ENCODE measurements around the gene EDEM1.
"Not testable (repeated sequence)": the region's sequence is repeated elsewhere in the genome, so short reads cannot be mapped to it uniquely, and the experiment has no call there.

The EDEM1 gene

DNA sequence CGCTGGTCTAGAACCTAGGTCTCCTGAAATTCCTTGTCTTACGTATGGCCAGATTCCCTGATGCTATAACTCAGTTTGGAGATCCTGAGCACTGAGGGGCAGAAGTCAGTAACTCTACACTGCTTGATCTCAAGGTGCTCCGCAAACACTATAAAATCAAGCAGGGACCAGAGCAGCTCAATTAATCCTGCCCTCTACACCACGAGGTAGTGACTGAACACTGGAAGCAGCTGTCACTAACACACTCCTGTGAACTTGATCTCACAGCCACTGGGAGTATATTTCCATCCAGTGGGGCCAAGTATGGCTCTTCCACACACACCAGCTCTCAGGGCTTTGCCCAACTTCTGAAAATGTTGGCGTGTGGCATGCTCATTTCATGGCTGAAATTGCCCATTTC lies 51.0 kb downstream of the EDEM1 start:
- DNase-seq: no peak

DNA sequence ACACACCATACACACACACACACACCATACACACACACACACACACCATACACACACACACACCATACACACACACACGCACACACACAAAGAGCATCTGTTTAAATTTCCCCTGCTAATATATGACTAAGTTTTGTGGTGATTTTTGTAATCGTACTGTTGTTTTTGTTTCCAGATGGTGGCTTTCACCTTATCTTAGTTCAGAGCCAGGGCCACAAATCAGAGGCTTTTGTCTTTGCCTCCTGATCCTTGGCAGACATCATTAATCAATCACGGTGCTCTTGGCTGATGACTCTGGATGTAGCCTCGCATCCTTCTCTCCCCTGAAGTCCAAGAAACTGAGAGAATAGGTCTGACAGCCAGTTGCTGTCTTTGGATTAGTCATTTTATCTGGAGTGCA lies 52.1 kb downstream of the EDEM1 start:
- DNase-seq: no peak

DNA sequence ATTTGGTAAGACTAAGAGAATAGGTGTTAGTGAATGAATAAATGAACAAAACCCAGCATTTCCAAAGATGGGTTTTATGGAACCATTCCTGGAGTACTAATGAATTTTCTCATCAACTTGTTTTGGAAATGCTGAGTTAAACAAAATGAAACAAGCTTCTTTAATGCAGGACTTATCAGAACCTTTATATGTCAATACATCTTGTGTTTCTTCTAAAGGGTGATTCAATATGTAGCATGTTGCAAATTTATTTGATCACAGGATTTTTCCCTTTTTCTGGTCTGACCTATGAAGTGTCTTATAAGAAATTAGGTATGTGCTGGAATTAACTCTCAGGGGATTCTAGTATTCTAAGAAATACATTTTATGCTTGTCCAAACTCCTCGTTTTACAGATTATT lies 53.2 kb downstream of the EDEM1 start:
- no peak for DNase-seq

GRCh38 chr3:5242785-5243184 lies 55.3 kb downstream of the EDEM1 start:
- DNase-seq: not testable (repeated sequence)

DNA sequence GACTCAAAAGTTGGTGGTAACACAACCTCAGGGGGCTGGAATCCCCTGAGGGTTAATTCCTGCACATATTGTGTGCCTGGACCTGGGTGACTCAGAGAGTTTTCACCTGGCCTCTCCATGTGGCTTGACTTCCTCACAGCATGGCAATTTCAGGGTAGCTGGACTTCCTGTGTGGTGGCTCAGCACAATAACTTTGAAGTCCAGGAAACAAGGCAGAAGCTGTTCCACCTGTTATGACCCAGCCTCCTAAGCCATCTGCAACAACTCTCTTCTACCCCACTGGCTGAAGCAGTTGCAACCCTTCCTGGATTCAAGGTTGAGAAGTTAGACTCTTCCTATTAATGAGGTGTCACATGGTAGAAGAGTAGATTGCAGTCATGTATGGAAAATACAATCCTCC lies 58.4 kb downstream of the EDEM1 start:
- no peak for DNase-seq

DNA sequence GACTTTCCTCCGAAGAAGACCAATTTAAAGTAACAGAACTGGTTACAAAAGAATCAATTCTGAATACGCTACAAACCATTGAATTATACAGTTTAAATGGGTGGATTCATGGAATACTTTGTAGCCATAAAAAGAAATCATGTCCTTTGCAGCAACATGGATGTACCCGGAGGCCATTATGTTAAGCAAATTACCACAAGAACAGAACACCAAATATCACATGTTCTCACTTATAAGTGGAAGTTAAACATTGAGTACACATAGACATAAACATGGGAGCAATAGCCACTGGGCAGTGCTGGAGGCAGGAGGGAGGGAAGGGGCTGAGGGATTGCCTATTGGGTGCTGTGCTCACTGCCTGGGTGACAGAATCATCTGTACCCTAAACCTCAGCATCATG lies 61.3 kb downstream of the EDEM1 start:
- DNase-seq: no peak

DNA sequence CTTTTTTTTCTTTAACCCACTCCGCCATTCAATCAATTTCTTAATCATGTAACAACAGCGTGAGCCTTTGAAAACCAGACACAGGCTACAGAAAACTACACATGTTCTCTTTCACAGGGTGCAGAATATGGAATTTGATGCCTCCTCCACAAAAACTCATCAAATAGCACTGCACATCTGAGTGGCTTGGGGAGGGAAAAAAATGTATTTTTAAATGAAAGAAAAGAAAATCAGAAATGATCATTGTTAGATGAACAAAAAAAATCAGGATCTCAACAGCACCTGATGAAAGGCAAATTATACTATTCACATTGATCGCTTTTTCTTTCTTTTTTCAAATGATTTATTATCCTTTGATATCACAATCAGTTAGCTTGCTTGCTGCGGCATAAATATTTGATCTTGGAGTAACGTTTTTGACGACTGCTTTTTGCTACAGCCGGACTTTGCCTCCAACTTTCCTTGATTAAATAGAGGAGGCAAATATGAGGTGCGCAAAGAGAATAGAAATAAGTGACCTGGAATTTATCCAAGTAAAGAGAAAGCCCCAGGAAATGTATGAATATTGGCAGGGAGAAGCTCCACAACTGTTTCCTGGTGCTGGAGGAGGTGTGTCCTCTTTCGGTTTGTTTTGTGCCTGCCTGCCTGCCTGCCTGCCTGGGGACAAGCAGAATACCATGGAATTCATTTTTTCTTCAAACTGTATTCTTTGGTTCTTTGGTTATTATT lies 63.1 kb downstream of the EDEM1 start:
- DNase-seq: no peak

- no peak for DNase-seq
These were observed 63.7 kb downstream of the EDEM1 start for GRCh38 chr3:5251196-5251583.

- no peak for DNase-seq
These were observed 64.6 kb downstream of the EDEM1 start for GRCh38 chr3:5252131-5252530.

DNA sequence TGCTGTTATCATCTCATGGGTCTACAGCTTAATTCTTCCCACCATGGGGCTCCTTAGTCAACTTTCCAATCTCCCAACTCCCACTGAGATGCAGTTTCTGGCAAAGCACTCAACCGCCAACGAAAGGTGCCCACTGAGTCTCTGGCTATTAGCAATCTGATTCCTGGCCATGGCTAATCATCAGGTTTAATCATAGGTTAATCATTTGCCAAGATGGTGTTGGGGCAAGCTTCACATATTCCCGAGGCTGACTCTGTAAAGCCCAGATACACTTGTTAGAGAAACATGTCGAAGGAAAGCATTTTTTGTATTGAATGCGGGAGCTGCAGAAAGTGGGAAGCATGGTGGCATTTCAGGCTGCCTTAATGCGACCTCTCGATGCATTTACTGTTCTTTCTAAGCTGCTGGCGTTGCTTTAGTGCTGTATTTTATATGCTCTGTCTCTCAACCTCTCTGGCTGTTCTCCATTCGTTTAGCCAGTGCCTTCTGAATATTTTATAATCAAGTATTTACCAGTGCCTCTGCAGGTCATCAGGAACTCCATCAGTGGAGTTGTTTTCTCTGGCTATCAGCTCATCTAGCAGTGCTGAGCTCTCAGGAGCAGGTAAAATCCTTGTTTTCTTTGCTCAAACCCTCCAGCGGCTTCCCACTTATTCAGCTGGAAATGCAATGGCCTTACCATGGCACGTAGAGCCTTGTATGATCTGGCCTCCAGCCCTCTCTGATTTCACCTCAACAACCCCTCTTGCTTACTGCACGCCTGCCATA lies 67.0 kb downstream of the EDEM1 start:
- DNase-seq: no peak

DNA sequence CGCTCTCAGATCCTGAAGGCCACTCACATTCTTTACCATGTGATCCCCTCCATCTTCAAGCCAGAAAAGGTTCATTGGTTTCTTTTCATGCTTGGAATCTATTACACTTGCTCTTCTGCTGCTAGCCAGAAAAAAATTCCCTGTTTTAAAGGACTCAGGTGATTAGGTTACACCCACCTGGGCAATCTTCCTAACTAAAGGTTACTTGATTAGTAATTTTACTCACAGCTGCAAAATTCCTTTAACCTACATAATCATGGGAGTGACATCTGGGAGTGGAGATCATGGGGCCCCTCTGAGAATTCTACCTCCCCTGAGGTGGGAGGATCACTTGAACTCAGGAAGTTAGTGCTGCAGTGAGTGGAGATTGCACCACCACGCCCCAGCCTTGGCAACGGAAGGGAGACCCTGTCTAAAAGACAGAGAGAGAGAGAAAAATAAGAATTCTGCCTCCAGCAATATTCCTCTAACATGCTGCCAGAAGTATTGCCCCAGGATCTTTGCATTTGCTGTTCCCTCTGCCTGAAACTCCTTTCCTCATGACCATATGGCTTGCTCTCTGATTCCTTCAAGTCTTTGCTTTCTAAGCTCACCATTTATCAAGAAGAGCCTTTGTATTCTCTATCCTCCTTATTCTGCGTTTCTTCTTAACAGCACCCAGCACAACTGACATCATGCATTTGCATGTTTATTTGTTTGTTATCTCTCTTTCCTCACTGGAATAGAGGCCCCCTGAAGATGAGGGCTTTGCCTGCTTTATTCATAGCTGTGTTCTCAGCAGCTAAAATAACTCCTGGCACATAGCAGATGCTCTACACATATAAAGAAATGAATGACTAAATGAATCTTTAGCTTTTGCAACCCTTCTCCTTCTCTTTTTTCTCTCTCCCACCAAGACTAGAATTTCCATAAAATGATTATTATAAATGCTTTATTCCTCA lies 68.2 kb downstream of the EDEM1 start:
- DNase-seq: no peak

GRCh38 chr3:5258526-5258925 lies 71.0 kb downstream of the EDEM1 start:
- DNase-seq: no peak

GRCh38 chr3:5260992-5261501 lies 73.5 kb downstream of the EDEM1 start:
- no peak for DNase-seq

DNA sequence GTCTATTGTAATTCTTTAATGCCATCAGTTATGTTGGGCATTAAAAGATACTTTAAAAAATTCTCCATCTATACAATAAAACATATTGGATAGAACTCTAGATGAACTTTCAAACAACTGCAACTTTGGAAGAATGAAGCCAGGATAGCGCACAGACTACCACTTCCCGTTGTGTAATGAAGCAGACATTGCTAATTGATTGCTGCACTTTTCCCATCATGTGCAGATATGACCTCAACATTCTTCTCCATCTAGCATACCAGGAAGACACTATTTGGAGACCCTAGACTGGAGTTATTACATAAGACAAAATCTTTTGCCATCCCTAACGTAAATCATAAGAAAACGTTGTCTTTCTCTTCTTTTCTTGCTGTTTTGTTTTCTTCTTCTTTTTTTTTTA lies 75.0 kb downstream of the EDEM1 start:
- no peak for DNase-seq

- no peak for DNase-seq
These were observed 76.6 kb downstream of the EDEM1 start for GRCh38 chr3:5264093-5264600.

- no peak for DNase-seq
These were observed 77.6 kb downstream of the EDEM1 start for GRCh38 chr3:5264896-5265770.

DNA sequence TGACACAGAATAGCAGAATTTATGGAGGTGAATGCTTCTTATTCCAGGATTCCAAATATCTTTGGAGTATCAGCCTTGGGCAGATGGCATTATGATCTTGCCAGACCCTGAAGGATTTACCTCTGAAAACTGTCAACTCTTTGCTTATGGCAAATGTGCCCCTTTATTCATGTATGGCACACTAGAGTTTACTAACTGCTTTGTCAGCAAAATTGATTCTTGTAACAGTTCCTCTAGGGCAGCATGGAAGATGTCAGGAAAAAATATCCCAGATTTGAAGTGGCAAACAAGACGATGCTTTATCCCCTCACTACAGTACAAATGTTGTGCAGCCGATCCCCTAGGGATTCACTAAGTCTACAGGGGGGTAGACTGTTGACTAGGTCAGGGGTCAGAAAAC lies 79.7 kb downstream of the EDEM1 start:
- no peak for DNase-seq

GRCh38 chr3:5267889-5268288 lies 80.4 kb downstream of the EDEM1 start:
- DNase-seq: no peak

Measured in stimulated activated CD4-positive, alpha-beta T cell treated with anti-CD3 and anti-CD28 coated beads, Interleukin-4, amount 100 ng/mL, for 24 hours (primary cell).